ENCODE data around the gene TBC1D22A.

TBC1D22A gene

GRCh38 chr22:47199261-47199978, 437.0 kb downstream of the TBC1D22A start:
- DNase-seq: no peak

- DNase-seq: no peak
Observed at GRCh38 chr22:47199979-47200272, 437.5 kb downstream of the TBC1D22A start.

DNA sequence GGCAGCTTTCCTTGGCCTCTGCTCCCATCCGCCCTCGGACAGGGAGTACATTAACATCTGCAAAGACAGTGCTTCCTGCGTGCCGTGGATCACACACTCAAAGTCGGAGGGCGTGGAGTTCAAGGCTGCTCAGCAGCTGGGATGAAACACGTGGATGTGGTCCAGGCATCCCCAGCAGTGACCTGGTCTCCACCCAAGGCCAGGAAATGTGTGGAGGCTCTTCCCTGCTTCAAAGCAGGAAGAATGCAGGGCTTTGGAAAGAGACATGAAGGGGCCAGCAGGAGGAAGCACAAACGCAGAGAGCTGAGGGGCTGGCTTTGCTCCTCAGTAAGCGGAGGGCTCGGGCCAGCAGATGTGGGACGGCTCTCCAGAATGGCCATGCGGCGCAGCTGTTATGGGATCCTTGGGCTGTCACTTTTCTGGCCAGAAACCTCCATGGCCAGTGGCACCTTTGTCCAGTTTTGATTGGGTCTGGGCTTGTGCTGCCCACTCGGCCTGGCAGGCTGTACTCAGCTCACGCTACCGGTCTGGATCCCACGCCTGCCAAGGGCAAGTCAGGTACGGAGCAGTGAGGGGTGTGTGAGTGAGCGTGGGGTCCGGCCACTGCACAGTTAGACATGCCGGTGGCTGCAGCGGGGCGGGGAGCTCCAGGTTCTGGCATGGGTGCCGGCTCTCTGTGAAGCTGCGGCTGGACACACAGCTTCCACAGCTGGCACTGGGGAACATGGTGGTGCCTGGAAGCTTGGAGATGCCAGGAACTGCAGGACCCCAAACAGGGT, 438.0 kb downstream of the TBC1D22A start:
- DNase-seq: no peak

GRCh38 chr22:47201186-47201995, 438.9 kb downstream of the TBC1D22A start:
- no peak for DNase-seq

DNA sequence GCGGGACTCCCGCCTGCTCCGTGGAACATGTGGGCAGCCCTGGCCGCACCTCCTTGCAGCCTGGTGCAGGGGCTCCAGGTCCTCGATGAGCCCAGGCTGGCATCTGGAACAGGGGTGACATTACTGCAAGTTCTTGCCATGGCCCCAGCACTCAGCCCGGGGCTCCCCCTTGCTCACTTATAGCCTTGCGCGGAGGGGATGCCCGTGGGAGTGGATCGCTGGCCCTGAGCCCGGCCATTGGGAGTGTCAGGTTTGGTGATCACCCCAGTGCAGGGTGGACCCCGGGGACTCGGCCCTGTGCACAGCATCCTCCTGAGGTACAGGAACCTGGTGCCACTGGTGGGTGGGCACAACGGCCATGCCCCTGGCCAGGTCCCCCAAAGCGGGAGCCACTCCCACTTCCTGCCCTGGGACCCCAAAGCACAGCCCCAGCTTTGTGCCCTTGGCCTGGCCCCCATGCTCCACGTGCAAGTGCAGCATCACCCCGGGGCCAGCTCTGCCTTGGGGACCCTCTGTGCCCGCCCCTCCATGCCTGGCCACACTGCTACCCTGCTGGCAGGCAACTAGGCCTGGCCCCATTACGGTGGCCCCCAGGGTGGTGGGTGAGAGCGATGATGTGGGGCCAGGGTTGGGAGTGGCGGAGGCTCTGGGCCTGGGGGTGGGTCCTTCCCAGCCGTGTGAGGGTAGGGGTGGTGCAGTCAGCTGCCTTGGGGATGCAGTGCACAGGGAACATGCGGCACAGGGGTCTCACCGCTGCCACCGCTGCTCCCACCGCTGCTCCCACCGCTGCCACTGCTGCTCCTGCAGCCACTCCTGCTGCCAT, 439.8 kb downstream of the TBC1D22A start:
- DNase-seq: no peak

DNA sequence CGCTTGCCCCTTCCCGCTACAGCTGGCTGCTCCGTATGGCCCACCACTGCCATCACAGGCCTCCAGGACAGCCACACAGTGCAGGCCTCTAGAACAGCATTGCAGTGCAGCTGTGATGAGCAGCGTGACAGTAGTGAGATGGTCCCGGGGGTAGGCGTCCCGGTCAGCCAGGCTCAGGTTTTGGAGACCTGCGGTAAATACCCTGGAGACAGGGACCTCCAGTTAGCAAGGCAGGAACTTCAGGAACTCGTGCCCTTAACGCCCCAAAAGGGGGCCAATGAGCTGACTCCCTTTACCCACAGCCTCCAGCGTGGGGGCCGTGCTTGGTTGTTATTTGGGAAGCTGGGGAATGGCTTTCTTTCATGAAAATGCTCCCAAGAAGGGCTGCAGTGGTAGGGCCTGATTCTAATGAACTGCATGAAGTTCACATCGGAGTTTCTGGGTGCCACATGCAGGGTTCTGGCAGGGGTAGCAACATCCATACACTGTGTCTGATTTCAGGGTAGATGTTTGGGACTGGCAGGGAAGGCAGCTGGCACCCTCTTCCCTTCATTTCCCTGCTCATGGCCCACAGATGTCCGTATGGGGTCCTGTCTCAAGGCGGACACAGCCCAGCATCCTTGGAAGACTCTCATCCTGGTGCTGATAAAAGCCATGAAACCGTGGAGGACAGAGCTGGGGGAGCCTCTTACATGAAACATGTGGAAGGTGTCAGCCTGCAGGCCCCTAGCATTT, 440.5 kb downstream of the TBC1D22A start:
- no peak for DNase-seq

GRCh38 chr22:47203554-47203991, 441.1 kb downstream of the TBC1D22A start:
- DNase-seq: no peak

DNA sequence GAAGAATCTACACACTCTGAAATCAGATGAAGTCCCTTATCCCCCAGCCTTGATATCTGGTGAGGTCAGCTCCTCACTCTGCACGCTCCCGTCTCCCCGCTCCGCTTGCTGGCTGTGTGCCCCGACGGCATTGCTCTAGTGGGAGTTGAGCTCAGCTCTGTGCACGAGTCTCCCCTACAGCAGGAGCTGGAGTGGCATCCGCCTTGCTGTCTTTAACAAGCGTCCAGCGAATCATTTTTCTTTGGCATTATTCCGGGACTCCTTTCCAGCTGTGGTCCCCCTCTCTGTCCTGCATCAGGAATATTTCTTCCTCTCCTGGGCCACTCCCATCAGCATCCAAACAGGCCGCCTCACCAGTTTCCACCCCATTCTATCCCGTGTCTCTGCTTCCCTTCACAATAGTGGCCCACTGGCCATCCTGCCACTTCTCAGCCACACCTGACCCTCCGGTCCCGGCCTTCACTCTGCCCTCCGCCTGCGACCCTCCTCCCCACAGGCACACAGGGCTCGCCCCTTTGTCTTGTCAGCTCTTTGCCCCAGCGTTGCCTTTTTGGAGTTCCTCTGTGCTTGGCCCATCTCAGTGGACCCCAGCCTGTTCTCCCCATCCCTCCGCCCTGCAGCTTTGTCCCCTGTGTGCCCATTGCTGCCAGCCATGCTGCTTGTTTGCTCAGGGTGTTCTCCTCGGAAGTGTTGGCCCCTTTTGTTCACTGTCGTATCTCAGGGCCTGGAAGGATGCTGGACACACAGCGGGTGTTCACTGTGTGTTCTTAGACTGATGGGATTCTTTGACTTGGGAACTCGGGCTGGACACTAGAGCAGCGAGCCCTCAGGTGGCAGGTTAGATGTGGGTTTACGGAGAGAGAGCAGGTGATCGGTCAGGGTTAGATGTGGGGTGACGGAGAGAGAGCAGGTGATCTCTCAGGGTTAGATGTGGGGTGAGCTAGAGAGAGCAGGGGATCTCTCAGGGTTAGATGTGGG, 441.8 kb downstream of the TBC1D22A start:
- DNase-seq: no peak

GRCh38 chr22:47205081-47205491, 442.6 kb downstream of the TBC1D22A start:
- no peak for DNase-seq

DNA sequence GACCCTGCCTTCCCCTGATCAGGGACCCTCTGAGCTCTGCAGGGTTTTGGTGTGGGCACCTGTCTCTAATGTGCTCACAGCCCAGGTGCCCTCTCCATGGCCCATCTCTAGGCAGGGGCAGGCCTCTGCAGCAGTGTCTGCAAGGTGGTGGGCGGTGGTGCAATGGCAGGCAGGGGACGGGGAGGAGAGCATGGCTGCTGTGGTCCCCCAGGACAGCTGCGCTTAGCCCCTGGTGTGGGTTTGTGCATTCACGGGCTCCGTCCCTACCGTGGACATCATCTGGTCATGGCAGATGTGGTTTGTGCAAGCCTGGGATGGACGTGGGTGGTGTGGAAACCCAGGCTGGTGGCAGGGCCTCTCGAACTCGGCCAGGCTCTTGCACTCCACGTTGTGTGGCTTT, 443.1 kb downstream of the TBC1D22A start:
- no peak for DNase-seq

DNA sequence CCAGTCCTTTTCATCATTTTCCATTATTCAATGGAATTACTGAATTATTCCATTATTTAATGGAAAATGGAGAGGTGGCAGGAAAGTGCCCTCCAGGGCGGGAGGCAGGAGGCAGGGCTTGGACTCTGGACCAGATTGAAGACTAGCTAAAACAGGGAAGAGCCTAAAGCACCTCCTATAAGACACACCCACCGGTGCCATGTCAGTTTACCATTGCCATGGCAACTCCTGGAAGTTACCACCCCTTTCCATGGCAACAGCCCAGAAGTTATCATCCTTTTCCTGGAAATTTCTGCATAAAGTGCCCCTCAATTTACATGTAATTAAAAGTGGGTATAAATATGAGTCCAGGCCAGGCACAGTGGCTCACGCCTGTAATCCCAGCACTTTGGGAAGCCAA, 443.7 kb downstream of the TBC1D22A start:
- DNase-seq: no peak

DNA sequence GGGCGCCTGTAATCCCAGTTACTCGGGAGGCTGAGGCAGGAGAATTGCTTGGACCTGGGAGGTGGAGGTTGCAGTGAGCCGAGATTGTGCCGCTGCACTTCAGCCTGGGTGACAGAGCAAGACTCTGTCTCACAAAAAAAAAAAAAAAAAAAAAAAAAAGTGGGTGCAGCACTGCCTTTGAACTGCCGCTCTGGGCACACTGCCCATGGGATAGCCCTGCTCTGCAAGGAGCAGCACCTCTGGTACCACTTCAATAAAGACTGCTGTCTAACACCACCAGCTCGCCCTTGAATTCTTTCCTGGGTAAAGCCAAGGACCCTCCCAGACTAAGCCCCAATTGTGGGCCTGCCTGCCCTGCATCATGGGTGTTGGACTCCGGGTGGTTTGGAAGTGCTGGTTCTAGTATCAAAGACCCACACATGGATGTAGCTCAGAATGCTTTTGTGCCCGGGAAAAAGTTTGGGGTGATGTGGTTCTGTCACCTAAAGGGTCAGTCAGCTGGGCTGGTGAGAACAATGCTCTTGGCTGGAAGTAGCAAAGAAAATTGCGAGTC, 444.3 kb downstream of the TBC1D22A start:
- DNase-seq: no peak

GRCh38 chr22:47207387-47207786, 444.9 kb downstream of the TBC1D22A start:
- DNase-seq: no peak

DNA sequence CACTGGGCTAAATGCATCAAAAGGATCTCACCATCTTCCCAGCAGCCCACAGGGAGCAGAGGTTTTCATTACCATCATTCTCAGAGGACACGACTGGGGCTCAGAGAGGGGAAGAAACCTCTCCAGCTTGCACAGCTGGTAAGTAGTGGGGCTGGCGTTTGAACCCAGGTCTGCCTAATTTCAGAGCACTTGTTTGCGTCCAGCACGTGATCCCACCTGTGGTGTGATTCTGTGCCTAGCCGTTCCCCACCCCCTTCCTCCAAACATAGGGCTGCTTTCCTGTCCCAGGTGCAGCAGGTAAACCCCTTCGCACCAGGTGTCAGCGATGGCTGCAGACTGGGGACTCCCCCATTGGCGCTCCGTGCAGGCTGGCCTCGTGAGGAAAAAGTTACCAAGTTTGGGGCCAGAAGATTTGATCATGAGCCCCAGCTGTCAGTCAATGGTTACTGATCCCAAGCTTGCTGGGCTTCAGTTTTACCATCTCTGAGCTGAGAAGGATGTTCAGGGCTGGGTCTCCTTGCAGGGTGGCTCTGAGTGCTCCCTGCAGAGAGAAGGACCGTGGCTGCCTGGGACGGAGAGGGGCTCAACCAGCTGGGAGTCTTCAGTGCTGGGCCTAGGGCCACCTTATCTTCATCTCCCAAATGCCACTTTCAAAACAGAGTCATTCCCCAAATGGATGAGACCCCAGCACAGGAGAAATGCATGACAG, 445.6 kb downstream of the TBC1D22A start:
- DNase-seq: no peak

DNA sequence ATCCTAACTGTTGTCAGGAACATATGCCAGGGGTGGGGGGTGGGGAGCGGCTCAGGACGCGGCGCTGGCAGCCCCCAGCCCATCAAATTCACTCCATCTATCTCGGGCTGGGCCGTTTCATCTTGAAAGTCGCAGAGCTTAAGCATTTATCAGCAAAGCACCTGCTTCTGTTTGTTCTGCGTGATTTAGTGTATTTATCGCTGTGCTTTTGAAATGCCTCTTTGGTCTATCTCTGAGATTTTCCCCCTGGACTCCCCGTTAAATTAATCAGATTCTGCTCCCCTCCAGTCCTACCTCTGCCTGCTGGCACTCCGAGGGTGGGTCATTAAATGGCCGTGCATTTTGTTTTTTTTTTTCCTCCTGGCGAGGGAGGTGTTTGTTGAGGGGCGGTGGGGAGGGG, 446.2 kb downstream of the TBC1D22A start:
- no peak for DNase-seq

DNA sequence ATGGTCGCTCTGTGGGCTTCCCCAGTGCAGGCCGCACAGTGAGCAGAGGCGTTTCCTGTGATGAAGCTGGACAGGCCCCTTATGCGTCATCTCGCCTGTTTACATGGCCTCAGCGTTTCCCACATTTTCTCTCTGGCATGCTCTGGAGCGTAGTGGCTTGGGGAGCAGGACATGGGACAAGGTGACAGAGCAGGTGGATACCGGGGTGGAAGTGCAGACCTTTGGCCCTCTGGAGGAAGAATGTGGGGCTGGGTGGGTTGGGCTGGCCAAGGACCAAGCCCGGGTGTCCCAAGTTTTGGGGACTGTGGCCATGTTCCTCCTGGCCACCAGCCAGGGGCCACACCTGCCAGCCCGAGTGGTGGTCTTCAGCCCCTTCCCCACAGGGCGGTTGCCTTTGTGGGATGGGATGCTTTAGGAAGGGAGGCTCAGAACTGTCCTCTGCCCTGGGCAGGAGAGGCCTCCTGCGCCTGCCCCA, 446.6 kb downstream of the TBC1D22A start:
- DNase-seq: no peak

DNA sequence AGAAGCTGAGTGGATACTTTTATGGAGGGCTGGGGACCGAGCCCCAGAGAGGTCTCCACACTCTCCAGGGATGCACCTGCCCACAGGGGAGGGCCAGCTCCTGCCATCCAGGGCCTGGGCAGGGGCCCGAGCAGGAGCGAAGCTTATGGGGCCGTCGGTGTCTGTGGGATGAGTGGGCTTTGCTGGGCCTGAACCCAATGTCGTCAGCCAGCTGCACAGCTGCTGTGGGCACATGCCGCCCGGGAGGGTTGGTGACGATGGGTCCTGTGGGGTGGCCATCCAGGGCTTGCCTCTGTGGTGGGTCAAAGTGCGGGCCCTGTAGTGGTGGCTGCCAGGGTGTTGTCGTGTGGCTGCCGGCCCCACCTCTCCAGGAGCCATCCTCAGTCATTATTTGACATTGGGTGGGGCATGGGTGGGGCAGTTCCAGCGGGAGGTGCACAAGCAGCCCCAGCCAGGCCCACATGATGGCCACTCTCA, 447.1 kb downstream of the TBC1D22A start:
- no peak for DNase-seq

- DNase-seq: no peak
Observed at GRCh38 chr22:47210112-47210657, 447.7 kb downstream of the TBC1D22A start.

- no peak for DNase-seq
Observed at GRCh38 chr22:47210686-47211085, 448.2 kb downstream of the TBC1D22A start.
